Colonic mucosa (tissue), 4 donors: ENCODE data around the gene MAML2. TPM values are rescaled to one million over a fixed set of nuclear protein-coding genes. Genes with fewer than 3 reads are reported as not detected.

Source experiments
- DNase-seq: peaks from one replicate; pipeline ENCODE4 v3.0.0-alpha.2; 2020
- H3K27ac ChIP-seq: fragments of 200-600 bp; one replicate; pipeline ENCODE4 v1.8.0; 2021
- H3K27me3 ChIP-seq: fragments of 200-600 bp; one replicate; pipeline ENCODE4 v1.8.0; 2021
- H3K36me3 ChIP-seq: fragments of 200-600 bp; one replicate; pipeline ENCODE4 v1.8.0; 2021
- H3K4me1 ChIP-seq: fragments of 200-600 bp; one replicate; pipeline ENCODE4 v1.8.0; 2021; ENCODE audit warnings: mild to moderate bottlenecking
- H3K4me3 ChIP-seq: fragments of 200-600 bp; one replicate; pipeline ENCODE4 v1.8.0; 2021
- H3K9ac ChIP-seq, 2 donors: one replicate each; pipeline ENCODE4 v1.7.0; 2013; ENCODE audit warnings: control low read depth in 2 of 2, low read depth in 2 of 2, low read length in 2 of 2
- H3K9me3 ChIP-seq: fragments of 200-600 bp; one replicate; pipeline ENCODE4 v1.8.0; 2021
- intact Hi-C: fragments of 100-400 bp; cut with DNase I; formaldehyde crosslinking; loops from one replicate; pipeline ENCODE4 v1.14.1; 2022
- total RNA-seq, 2 donors: library from RNA; stranded (reverse); fragmentation: NEBNext Ultra II Directional in 1 of 2; extraction: Animal tissue kit (Norgen Biotek cat#: 25700) in 1 of 2; gene quantifications; one replicate each; pipeline ENCODE4 v1.2.1, GENCODE V29; 2021
- TF ChIP-seq, protein P1 (sequence below): fragments of 200-600 bp; IDR thresholded peaks from one replicate; pipeline ENCODE4 v1.8.0; 2022; ENCODE audit warnings: antibody characterized with exemption, mild to moderate bottlenecking
- donor health status: healthy.
- donor health status: DM: no; HTN: no; CAD: no.
- donor health status: DM: no; HTN: no; CAD: no.

Gene MAML2
- total RNA-seq, 2 donors from 2014 or later, result 10.4 to 11.0 TPM

DNA sequence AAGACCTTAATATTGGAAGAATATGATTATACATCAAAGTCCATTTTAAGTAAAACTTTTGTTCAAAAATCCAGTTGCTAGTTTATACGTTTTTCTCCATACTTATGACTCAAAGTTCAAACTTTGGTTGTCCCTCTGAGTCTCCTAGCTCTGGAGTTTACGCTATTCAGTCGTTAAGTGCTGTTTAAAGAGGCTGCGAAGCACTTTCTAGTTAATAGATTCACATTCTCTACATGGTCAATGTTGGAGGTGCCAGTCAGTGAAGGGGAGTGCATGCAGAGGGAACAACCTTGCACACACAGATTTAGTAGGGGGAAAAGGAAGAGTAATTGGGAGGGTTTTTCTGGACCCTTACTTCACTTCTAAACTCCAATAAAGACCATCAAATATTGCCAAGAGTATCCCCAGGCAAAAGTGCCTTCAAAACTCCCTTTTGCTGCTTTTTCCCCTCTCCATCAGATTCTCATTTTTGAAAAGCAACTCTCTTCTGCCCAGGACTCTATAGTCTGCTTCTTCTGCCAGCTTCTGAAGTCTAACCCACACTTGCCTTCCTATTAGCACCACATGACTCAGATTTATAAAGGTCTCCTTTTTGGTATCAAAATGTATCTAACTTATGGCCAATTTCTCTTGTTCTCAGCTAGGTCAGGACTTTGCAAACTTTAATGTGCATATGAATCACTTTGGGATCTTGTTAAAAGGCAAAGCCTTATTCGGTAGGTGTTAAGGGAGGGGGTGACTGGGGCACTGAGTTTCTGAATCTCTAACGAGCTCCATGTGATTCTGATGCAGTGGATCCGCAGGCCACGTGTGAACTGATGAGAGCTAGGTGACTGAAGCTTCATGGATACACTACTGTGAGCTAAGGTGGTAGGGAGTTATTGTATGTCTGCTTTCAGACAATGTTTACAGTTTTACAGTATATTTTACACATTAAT is 322.9 kb downstream of the MAML2 start:
- Histone ChIP-seq H3K4me1 (no peaks in the 10 kb centered on the region), H3K9ac (no peak overlapping the region), H3K4me3 (no peak overlapping the region), H3K27me3 (no peaks in the 10 kb centered on the region), H3K36me3 (no peaks in the 10 kb centered on the region), H3K27ac (no peak overlapping the region), H3K9me3 (no peaks in the 10 kb centered on the region)
- TF ChIP-seq, protein P1, sequence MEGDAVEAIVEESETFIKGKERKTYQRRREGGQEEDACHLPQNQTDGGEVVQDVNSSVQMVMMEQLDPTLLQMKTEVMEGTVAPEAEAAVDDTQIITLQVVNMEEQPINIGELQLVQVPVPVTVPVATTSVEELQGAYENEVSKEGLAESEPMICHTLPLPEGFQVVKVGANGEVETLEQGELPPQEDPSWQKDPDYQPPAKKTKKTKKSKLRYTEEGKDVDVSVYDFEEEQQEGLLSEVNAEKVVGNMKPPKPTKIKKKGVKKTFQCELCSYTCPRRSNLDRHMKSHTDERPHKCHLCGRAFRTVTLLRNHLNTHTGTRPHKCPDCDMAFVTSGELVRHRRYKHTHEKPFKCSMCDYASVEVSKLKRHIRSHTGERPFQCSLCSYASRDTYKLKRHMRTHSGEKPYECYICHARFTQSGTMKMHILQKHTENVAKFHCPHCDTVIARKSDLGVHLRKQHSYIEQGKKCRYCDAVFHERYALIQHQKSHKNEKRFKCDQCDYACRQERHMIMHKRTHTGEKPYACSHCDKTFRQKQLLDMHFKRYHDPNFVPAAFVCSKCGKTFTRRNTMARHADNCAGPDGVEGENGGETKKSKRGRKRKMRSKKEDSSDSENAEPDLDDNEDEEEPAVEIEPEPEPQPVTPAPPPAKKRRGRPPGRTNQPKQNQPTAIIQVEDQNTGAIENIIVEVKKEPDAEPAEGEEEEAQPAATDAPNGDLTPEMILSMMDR, result no peak
- no peak for DNase-seq
- intact Hi-C loops, result no loop called here

DNA sequence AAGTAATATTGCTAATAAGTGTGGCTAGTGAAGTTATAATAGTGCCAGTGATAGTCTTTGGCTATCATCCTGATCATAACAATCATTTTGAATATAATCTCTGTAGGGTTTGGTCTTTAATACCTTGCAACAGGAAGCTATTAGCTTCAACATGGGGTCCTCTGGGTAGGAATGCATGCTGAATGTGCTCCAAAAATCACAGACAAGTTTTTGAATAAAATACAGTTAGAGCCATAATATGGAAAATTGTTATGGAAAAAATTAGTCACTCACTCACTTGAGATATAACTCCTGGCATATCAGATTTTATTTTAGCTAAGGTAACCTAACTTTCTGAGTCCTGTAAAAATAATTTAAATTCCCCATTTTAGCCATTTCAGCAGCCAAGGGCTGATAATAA is 323.7 kb downstream of the MAML2 start:
- Histone ChIP-seq H3K36me3 (no peaks in the 10 kb centered on the region), H3K9me3 (no peaks in the 10 kb centered on the region), H3K4me1 (no peaks in the 10 kb centered on the region), H3K9ac (no peak overlapping the region), H3K27me3 (no peaks in the 10 kb centered on the region), H3K27ac (no peak overlapping the region), H3K4me3 (no peak overlapping the region)
- TF ChIP-seq, protein P1, result no peak
- DNase-seq, result no peak
- intact Hi-C loops, result no loop called here

DNA sequence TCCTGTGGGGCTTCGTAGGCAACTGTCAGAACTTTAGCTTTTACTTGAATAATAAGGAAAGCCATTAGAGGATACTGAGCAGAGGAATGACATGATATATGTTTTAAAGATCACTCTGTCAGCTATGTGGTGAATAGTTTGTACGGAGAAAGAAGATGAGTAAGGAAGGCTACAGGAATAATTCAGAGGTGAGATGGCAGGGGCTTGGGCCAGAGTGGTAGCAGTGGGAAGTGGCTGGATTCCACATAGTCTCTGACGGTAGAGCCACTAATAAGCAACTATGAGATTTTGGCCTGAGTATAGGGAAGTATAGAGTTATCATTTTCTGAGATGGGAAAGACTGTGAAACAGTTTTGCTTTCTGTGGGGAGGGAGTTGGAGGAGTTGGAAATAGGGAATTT is 325.1 kb downstream of the MAML2 start:
- intact Hi-C loops, result no loop called here
- TF ChIP-seq, protein P1, result no peak
- no peak overlapping the region for H3K4me3 ChIP-seq

DNA sequence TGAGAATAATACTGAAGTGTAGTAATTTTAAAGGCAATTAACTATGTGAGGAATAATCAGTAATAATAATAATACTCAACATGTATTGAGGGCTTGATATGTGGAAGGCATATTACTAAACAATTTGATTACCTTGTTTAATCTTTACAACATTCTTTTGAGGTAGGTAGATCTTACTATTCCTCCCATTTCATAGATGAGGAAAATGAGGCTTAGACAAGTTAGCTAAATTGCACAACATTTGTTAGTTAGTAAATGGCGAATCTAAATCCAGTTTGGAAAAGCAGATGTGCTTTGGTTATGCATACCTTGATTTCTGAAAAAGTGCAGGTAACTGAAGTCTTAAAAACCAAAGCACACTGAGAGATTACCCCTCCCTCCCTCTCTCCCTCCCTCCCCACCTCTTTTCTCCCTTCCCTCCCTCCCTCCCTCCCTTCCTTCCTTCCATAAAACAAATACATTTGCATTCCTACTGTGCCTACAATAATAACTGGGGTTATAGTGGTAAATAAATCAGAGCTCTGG is 326.0 kb downstream of the MAML2 start:
- TF ChIP-seq, protein P1, result no peak
- H3K4me1 ChIP-seq, result no peaks in the 10 kb centered on the region
- no peak for DNase-seq
- H3K4me3 ChIP-seq, result no peak overlapping the region
- intact Hi-C loops, result no loop called here
- no peaks in the 10 kb centered on the region for H3K9me3 ChIP-seq
- no peaks in the 10 kb centered on the region for H3K27me3 ChIP-seq
- H3K9ac ChIP-seq, result no peak overlapping the region
- H3K27ac ChIP-seq, result no peak overlapping the region
- no peaks in the 10 kb centered on the region for H3K36me3 ChIP-seq

More for the DNA sequence above, 325.1 kb downstream of the MAML2 start:
- Histone ChIP-seq H3K27ac (no peak overlapping the region), H3K4me1 (no peaks in the 10 kb centered on the region), H3K36me3 (no peaks in the 10 kb centered on the region), H3K9ac (no peak overlapping the region), H3K9me3 (no peaks in the 10 kb centered on the region), H3K27me3 (no peaks in the 10 kb centered on the region)
- no peak for DNase-seq

DNA sequence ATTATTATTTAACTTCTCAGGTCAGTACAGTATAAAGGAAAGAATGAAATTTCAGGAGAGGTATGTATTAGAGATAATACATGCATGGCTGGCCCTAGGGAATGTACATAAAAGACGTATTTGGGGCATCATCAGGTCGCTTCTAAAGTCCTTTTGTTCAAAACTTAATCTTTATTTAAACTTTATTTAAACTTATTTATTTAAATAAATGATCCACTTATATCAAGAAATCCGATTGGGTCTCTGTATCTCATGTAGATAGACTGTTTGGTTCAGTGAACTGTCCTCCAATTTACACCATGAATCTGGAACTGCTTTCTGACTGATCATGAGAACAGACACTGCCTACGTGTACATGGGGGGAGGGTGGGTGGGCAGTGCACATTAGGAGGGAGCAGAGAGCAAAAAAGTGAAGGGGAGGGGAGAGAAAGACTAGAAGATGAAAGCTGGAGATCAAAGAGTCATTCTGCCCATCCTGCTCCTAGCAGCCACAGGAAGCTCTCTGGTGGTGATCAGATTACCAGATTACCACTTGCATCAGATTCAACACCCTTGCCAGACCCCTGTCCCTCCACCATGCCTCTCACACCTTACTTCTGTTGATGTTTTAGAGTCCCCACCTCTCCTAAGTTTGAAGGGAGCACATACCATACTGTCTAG is 327.0 kb downstream of the MAML2 start:
- no peaks in the 10 kb centered on the region for H3K4me1 ChIP-seq
- H3K36me3 ChIP-seq, result no peaks in the 10 kb centered on the region
- no peak overlapping the region for H3K9ac ChIP-seq
- TF ChIP-seq, protein P1, result no peak
- no peak overlapping the region for H3K4me3 ChIP-seq
- intact Hi-C loops, result no loop called here
- H3K9me3 ChIP-seq, result no peaks in the 10 kb centered on the region
- DNase-seq, result no peak
- H3K27me3 ChIP-seq, result no peaks in the 10 kb centered on the region
- no peak overlapping the region for H3K27ac ChIP-seq
